IMR-90 (cell line): ENCODE measurements around the gene CDYL2. TPM values are rescaled to one million over a fixed set of nuclear protein-coding genes. Genes with fewer than 3 reads are reported as not detected.

Experiments used
- ATAC-seq: fragments of 200-7000 bp; cut with Tn5 transposase; 2 replicates; pipeline ENCODE4 v1.9.1; 2020; ENCODE audit warnings: low read depth, mild to moderate bottlenecking, moderate library complexity
- BruUV-seq: library from RNA; stranded (reverse); fragments of 400-500 nt; replicated peaks from 2 replicates; lab custom pipeline; 2021; lab: Mats Ljungman, UMichigan
- CTCF ChIA-PET: fragments of 300-600 bp; formaldehyde crosslinking; extraction: SDS; loops from one replicate; lab custom pipeline; 2021; ENCODE audit warnings: antibody characterized with exemption; lab: Yijun Ruan, JAX
- POLR2A ChIA-PET: fragments of 300-600 bp; sonication (Branson Sonifier 250); formaldehyde crosslinking; loops from one replicate; lab custom pipeline; 2022; ENCODE audit warnings: antibody characterized with exemption; ENCODE audit not compliant: unreplicated experiment; lab: Charles Lee
- DNase-seq: peaks from one replicate; pipeline ENCODE4 v3.0.0; 2013
- H2AFZ ChIP-seq: replicated peaks from 2 replicates; pipeline ENCODE3; 2013; ENCODE audit warnings: low read length, mild to moderate bottlenecking; ENCODE audit not compliant: poor library complexity
- H2AK5ac ChIP-seq: 2 replicates; pipeline ENCODE4 v1.6.1; 2013; ENCODE audit warnings: low read depth, low read length, inconsistent platforms
- H2AK9ac ChIP-seq: replicated peaks from 2 replicates; pipeline ENCODE3; 2013; ENCODE audit warnings: mild to moderate bottlenecking, low read depth, low read length, moderate library complexity; ENCODE audit not compliant: poor library complexity
- H2BK120ac ChIP-seq: 2 replicates; pipeline ENCODE4 v1.6.1; 2013; ENCODE audit warnings: low read depth, low read length, inconsistent platforms
- H2BK15ac ChIP-seq: 3 replicates; pipeline ENCODE4 v1.6.1; 2013; ENCODE audit warnings: low read depth, low read length, inconsistent platforms
- H2BK20ac ChIP-seq: 2 replicates; pipeline ENCODE4 v1.6.1; 2013; ENCODE audit warnings: low read depth, mild to moderate bottlenecking, inconsistent platforms, low read length, moderate library complexity
- H2BK5ac ChIP-seq: 2 replicates; pipeline ENCODE4 v1.6.1; 2013; ENCODE audit warnings: mild to moderate bottlenecking, low read depth, low read length, inconsistent platforms; ENCODE audit not compliant: poor library complexity, severe bottlenecking
- H3K14ac ChIP-seq: replicated peaks from 2 replicates; pipeline ENCODE4 v1.6.1; 2013; ENCODE audit warnings: low read depth, low read length, inconsistent platforms
- H3K18ac ChIP-seq: 2 replicates; pipeline ENCODE4 v1.6.1; 2013; ENCODE audit warnings: low read depth, low read length, control low read depth
- H3K23ac ChIP-seq: 2 replicates; pipeline ENCODE4 v1.6.1; 2013; ENCODE audit warnings: low read depth, low read length, inconsistent platforms
- H3K27ac ChIP-seq: 2 replicates; pipeline ENCODE4 v1.5.1; 2013; ENCODE audit warnings: mild to moderate bottlenecking, control low read depth, low read length; ENCODE audit not compliant: insufficient read depth
- H3K27me3 ChIP-seq: 2 replicates; pipeline ENCODE4 v1.6.1; 2013; ENCODE audit warnings: low read length; ENCODE audit not compliant: control insufficient read depth, insufficient read depth
- H3K36me3 ChIP-seq: 2 replicates; pipeline ENCODE4 v1.6.1; 2013; ENCODE audit warnings: low read length, mixed read lengths; ENCODE audit not compliant: control insufficient read depth, insufficient read depth
- H3K4ac ChIP-seq: 2 replicates; pipeline ENCODE4 v1.6.1; 2013; ENCODE audit warnings: low read depth, low read length, inconsistent platforms
- H3K4me1 ChIP-seq: 2 replicates; pipeline ENCODE4 v1.6.1; 2013; ENCODE audit warnings: low read length, mixed read lengths; ENCODE audit not compliant: control insufficient read depth, insufficient read depth
- H3K4me2 ChIP-seq: 2 replicates; pipeline ENCODE4 v1.6.1; 2013; ENCODE audit warnings: low read depth, mild to moderate bottlenecking, control low read depth, low read length, moderate library complexity
- H3K4me3 ChIP-seq: 2 replicates; pipeline ENCODE4 v1.5.1; 2013; ENCODE audit warnings: low read depth, mild to moderate bottlenecking, control low read depth, low read length, moderate library complexity; ENCODE audit not compliant: insufficient read depth
- H3K56ac ChIP-seq: 2 replicates; pipeline ENCODE4 v1.6.1; 2013; ENCODE audit warnings: low read length, inconsistent platforms; ENCODE audit not compliant: insufficient read depth; ENCODE audit errors: extremely low read depth
- H3K79me1 ChIP-seq, 2 experiments: 2 replicates each; pipeline ENCODE4 v1.6.1; 2013; ENCODE audit warnings: low read length in 2 of 2, inconsistent platforms in 1 of 2, low read depth in 1 of 2
- H3K9ac ChIP-seq: 2 replicates; pipeline ENCODE4 v1.6.1; 2013; ENCODE audit warnings: low read depth, low read length, control low read depth
- H3K9me1 ChIP-seq: 2 replicates; pipeline ENCODE4 v1.6.1; 2013; ENCODE audit warnings: low read length, inconsistent platforms; ENCODE audit not compliant: insufficient read depth
- H3K9me3 ChIP-seq: 2 replicates; pipeline ENCODE4 v1.6.1; 2013; ENCODE audit warnings: low read length; ENCODE audit not compliant: control insufficient read depth, insufficient read depth
- H4K20me1 ChIP-seq: 2 replicates; pipeline ENCODE4 v1.6.1; 2013; ENCODE audit warnings: low read length, inconsistent platforms; ENCODE audit not compliant: insufficient read depth
- H4K5ac ChIP-seq: 2 replicates; pipeline ENCODE4 v1.6.1; 2013; ENCODE audit warnings: mild to moderate bottlenecking, low read depth, low read length, control low read depth
- H4K8ac ChIP-seq, 2 experiments: 2 replicates each; pipeline ENCODE4 v1.6.1; 2013; ENCODE audit warnings: low read depth in 2 of 2, low read length in 2 of 2, control low read depth in 1 of 2, inconsistent platforms in 1 of 2
- H4K91ac ChIP-seq: 2 replicates; pipeline ENCODE4 v1.6.1; 2013; ENCODE audit warnings: low read depth, low read length, inconsistent platforms; ENCODE audit not compliant: insufficient read depth
- CEBPB ChIP-seq: IDR thresholded peaks from 2 replicates; pipeline ENCODE4 v1.6.1; 2012; ENCODE audit warnings: low read depth, low read length, improper control_type of control experiment
- CHD1 ChIP-seq: IDR thresholded peaks from 2 replicates; pipeline ENCODE4 v1.6.1; 2012; ENCODE audit warnings: low read depth, low read length, improper control_type of control experiment
- CTCF ChIP-seq: conservative IDR thresholded peaks from 2 replicates; pipeline ENCODE4 v1.5.1; 2012; ENCODE audit warnings: mild to moderate bottlenecking, low read depth, low read length, improper control_type of control experiment
- ELK1 ChIP-seq: fragments of 150-350 bp; IDR thresholded peaks from 2 replicates; pipeline ENCODE4 v1.6.1; 2016; ENCODE audit warnings: low read depth, mild to moderate bottlenecking, low read length, moderate library complexity, borderline replicate concordance
- FOS ChIP-seq: fragments of 150-350 bp; IDR thresholded peaks from 2 replicates; pipeline ENCODE4 v1.6.1; 2016; ENCODE audit warnings: low read depth, low read length
- MAFK ChIP-seq: IDR thresholded peaks from 2 replicates; pipeline ENCODE4 v1.6.1; 2012; ENCODE audit warnings: low read depth, low read length, improper control_type of control experiment
- MAZ ChIP-seq: IDR thresholded peaks from 2 replicates; pipeline ENCODE4 v1.6.1; 2012; ENCODE audit warnings: low read depth, mild to moderate bottlenecking, low read length, improper control_type of control experiment, moderate library complexity, borderline replicate concordance
- MXI1 ChIP-seq: IDR thresholded peaks from 2 replicates; pipeline ENCODE4 v1.6.1; 2012; ENCODE audit warnings: low read depth, mild to moderate bottlenecking, low read length, moderate library complexity, borderline replicate concordance
- NFE2L2 ChIP-seq: fragments of 150-350 bp; IDR thresholded peaks from 2 replicates; pipeline ENCODE4 v1.6.1; 2016; ENCODE audit warnings: low read depth, mild to moderate bottlenecking, low read length
- RAD21 ChIP-seq: IDR thresholded peaks from 2 replicates; pipeline ENCODE4 v1.6.1; 2012; ENCODE audit warnings: low read length, improper control_type of control experiment
- RFX5 ChIP-seq: IDR thresholded peaks from 2 replicates; pipeline ENCODE4 v1.8.0; 2012; ENCODE audit warnings: low read depth, mild to moderate bottlenecking, low read length, moderate library complexity
- SMC3 ChIP-seq: fragments of 150-350 bp; IDR thresholded peaks from 2 replicates; pipeline ENCODE4 v1.6.1; 2016; ENCODE audit warnings: low read depth, mild to moderate bottlenecking, antibody characterized with exemption, low read length, moderate library complexity
- USF2 ChIP-seq: fragments of 150-350 bp; IDR thresholded peaks from 2 replicates; pipeline ENCODE4 v1.6.1; 2017; ENCODE audit warnings: mild to moderate bottlenecking, antibody characterized with exemption, low read length, low read depth
- WGBS, 2 experiments: methylation state at CpG; one replicate each; pipeline versions ENCODE4 v1.1.5 to v1.1.7; 2013; ENCODE audit warnings: missing lambda C conversion rate in 2 of 2; ENCODE audit not compliant: insufficient read length in 1 of 2; ENCODE audit errors: extremely low coverage in 2 of 2; 5-methylcytosine and 5-hydroxymethylcytosine counted together
- dilution Hi-C: fragments of 300-500 bp; cut with HindIII; formaldehyde crosslinking; loops from one replicate; pipeline ENCODE4 v1.14.3; 2018; ENCODE audit warnings: low sequenced_read_pairs; ENCODE audit not compliant: unreplicated experiment
- in situ Hi-C: fragments of 300-500 bp; cut with MboI; formaldehyde crosslinking; loops from 3 replicates; pipeline ENCODE4 v1.14.3; 2019; ENCODE audit warnings: low sequenced_read_pairs, inconsistent platforms, mixed read lengths
- intact Hi-C: fragments of 100-400 bp; cut with micrococcal nuclease; formaldehyde crosslinking; loops from 2 replicates; pipeline ENCODE4 v1.10.0; 2022
- polyA plus RNA-seq, 3 experiments: library from polyadenylated mRNA; depleted of rRNA; stranded (reverse); fragments of >200 nt; gene quantifications; 2 replicates each; pipeline ENCODE4 v1.2.3, GENCODE V29; 2012; ENCODE audit warnings: low replicate concordance in 1 of 3
- total RNA-seq: library from RNA; depleted of rRNA; stranded (reverse); fragments of >200 nt; gene quantifications from 2 replicates; pipeline ENCODE4 v1.2.3, GENCODE V29; 2012

Gene CDYL2
- total and polyA plus RNA-seq, 2 of the 4 experiments (the other 2 are of a cell fraction), result 1.2 to 3.9 TPM

GRCh38 chr16:80791411-80791810 lies 13.0 kb downstream of the CDYL2 start:
- no peak overlapping the region for H3K9ac ChIP-seq
- no peaks in the 10 kb centered on the region for H3K4me1 ChIP-seq
- H3K27ac ChIP-seq, result no peak overlapping the region
- H3K4me2 ChIP-seq, result no peak overlapping the region
- 40% methylated on average over 1 of the region's 1 CpG; no CpG with 5 or more reads in 1 of the 2 experiments for WGBS, 2 experiments
- DNase-seq (no peak), ATAC-seq (no peak)
- H2AFZ ChIP-seq, result no peak overlapping the region
- no peaks in the 10 kb centered on the region; the same call in 1 of the 2 replicates for H4K20me1 ChIP-seq
- intact Hi-C loops (no loop called here), in situ Hi-C loops (no loop called here), dilution Hi-C loops (no loop called here)
- no peaks in the 10 kb centered on the region for H3K27me3 ChIP-seq
- no peak overlapping the region for H2AK5ac ChIP-seq
- H3K79me1 ChIP-seq, result peaks cover 0 to 6% of the 10 kb centered on the region in 2 experiments; a peak in 1 of 4 replicates
- H3K36me3 ChIP-seq, result no peaks in the 10 kb centered on the region
- H2BK20ac ChIP-seq, result no peak overlapping the region
- no TSS peak for BruUV-seq
- no peak overlapping the region for H2BK120ac ChIP-seq
- no peak overlapping the region for H2BK15ac ChIP-seq
- no peak overlapping the region for H3K14ac ChIP-seq
- H3K9me3 ChIP-seq, result no peaks in the 10 kb centered on the region
- H2AK9ac ChIP-seq, result no peak overlapping the region
- H2BK5ac ChIP-seq, result no peak overlapping the region
- no peak overlapping the region for H4K91ac ChIP-seq
- no peak overlapping the region for H4K5ac ChIP-seq
- no peaks in the 10 kb centered on the region for H3K9me1 ChIP-seq
- H3K4me3 ChIP-seq, result no peak overlapping the region
- no peak overlapping the region for H4K8ac ChIP-seq
- CTCF ChIA-PET, result no interaction called here
- POLR2A ChIA-PET, result no interaction called here
- H3K4ac ChIP-seq, result no peak overlapping the region
- TF ChIP-seq ELK1 (no peak), FOS (no peak), MAFK (no peak), CHD1 (no peak), NFE2L2 (no peak), SMC3 (no peak), CEBPB (no peak), CTCF (no peak), RAD21 (no peak), MAZ (no peak), USF2 (no peak), MXI1 (no peak), RFX5 (no peak)
- H3K56ac ChIP-seq, result no peak overlapping the region
- H3K23ac ChIP-seq, result no peak overlapping the region
- H3K18ac ChIP-seq, result no peak overlapping the region
